HG03571 (cell line): ENCODE data around the gene MAGEF1.

Experiments used
- ATAC-seq: cut with Tn5 transposase; IDR thresholded peaks from one replicate; pipeline ENCODE4 v1.9.1; 2021; ENCODE audit not compliant: unreplicated experiment

Gene MAGEF1, protein sequence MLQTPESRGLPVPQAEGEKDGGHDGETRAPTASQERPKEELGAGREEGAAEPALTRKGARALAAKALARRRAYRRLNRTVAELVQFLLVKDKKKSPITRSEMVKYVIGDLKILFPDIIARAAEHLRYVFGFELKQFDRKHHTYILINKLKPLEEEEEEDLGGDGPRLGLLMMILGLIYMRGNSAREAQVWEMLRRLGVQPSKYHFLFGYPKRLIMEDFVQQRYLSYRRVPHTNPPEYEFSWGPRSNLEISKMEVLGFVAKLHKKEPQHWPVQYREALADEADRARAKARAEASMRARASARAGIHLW

GRCh38 chr3:184711493-184712247 lies at the start of gene MAGEF1:
Gene MAGEF1 (minus strand): TSS chr3:184712064. CDS start chr3:184711821, 243 bp downstream.
- peak; percentile 83 for ATAC-seq

GRCh38 chr3:184761075-184761841 lies 49.4 kb upstream of the MAGEF1 start:
- no peak for ATAC-seq

GRCh38 chr3:184760337-184761074 lies 48.6 kb upstream of the MAGEF1 start:
- ATAC-seq, result no peak

- no peak for ATAC-seq
Observed at GRCh38 chr3:184759666-184760200, 47.9 kb upstream of the MAGEF1 start.

GRCh38 chr3:184758056-184758455 lies 46.2 kb upstream of the MAGEF1 start:
- no peak for ATAC-seq

GRCh38 chr3:184757022-184757651 lies 45.3 kb upstream of the MAGEF1 start:
- no peak for ATAC-seq

DNA sequence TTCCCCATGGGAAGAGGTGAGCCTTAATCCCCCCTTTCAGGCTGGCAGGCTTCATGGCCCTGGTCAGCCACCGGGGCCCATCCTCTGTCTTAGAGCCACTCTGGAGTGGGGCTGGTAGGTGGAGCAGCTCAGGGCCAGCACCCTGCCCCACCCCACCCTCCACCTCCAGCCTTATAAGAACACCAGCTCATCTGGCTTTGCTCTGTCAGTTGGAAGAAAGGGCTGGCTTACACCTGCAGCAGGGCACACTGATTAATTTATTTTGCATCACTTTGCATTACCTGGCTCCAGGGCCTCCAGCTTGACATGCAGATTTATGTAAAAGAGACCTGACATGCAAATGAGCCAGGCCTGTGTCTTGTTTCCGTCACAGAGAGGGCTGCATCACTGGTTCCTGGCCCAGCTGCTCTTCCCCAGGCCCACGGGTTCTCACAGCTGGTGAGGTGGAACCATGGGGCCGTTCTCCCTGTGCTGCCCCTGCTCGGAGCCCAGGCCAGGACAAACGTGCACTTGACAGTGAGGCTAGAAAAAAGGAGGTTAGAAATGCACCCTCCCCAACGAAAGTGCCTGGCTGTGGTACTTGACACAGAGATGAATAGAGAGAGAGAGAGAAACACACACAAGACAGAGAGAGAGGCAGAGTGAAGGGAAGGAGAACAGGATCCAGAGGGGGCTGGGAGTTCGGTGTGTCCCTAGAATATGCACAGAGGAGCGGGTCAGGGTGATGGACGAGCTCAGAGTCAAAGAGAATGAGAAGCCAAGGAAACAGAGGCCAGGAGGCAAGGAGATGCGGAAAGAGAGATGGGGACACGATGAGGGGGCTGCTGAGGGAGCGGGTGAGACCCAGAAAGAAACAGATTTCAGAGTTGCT lies 44.5 kb upstream of the MAGEF1 start:
- ATAC-seq, result no peak

GRCh38 chr3:184755315-184755731 lies 43.5 kb upstream of the MAGEF1 start:
- no peak for ATAC-seq

DNA sequence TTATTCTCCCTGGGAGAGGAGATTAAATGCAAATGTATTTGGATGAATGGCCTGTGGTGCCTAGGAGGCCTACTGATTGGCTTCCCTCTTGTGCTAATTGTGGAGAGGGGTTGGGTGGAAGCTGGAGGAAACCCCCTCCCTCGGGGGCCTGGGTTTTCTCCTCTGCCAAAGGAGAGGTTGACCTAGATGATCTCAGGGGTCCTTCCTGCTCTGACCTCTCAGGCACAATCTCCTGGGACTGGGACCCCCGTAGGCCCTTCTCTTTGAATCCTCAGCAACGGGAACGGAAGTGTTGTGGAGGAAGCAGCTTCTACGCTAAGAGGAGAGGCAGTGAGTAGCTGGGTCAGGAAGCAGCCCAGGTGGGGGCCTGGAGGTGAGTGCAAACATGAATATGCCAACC lies 40.5 kb upstream of the MAGEF1 start:
- no peak for ATAC-seq

DNA sequence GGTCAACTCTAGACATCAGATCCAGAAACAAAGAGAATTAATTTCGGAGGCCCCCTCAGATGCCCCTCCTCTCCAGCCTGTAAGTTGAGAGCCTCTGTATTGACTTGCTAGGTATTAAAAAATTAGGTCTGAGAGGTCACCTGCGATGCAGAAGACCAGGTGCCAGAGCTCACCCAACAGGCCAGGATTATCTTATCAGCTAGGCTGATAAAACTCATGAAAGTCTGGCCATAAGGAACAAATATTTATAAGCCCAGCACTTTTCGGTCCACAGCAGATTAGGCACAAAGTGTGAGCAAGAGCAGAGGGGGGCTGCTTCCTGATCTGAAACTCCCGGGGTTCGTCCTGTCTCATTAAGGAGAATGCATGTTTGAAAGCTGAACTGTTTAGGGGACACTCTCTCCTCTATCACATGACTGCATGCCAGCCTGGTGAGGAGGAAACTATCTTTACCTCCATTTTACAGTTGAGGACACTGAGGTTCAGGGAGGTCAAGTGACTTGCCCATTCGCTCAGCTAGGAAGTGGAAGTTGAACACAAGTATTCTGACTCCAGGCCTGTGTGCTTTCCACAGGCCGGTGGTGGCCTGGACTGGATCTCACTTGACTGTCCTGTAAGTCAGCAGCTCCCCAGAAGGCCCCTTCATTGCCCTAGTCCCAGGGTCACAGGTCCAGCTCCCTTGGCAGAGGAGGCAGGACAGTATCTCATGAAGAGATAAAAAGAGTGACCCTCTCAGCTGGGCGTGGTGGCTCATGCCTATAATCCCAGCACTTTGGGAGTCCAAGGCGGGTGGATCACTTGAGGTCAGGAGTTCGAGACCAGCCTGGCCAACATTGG lies 39.6 kb upstream of the MAGEF1 start:
- ATAC-seq, result no peak

DNA sequence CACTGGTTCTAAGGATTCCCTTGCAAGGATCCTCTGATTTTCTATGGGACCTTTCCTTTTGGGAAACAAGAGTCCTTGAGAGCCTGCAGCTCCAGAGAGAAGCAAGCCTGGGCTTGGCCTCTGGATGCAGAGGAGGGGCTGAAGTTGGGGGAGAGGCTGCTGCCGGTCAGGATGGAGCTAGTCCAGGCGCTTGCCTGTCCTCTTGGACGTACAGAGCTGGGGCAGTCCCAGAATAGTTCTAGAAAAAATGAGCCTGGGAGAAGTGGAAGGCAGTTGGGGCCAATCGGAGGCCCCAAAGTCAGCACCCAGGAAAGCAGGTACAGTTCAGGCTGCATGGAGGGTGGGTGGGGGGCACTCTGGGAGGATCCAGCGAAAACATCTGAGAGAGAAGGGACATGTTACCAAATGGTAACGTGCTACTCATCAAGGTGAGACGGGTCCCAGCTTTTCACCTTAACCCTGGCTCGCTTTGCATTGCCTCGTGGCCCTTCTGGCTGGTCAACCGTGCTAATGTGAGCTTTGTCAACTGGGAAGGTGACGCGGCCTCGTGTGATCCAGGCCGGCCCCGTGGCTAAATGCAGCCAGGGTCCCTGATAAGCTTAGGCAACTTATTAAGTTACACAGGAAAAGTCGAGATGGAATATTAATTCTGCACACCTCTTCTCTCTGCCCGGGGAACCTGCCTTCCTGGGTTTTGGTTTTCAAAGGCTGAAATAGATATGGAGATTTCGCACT lies 38.7 kb upstream of the MAGEF1 start:
- no peak for ATAC-seq

DNA sequence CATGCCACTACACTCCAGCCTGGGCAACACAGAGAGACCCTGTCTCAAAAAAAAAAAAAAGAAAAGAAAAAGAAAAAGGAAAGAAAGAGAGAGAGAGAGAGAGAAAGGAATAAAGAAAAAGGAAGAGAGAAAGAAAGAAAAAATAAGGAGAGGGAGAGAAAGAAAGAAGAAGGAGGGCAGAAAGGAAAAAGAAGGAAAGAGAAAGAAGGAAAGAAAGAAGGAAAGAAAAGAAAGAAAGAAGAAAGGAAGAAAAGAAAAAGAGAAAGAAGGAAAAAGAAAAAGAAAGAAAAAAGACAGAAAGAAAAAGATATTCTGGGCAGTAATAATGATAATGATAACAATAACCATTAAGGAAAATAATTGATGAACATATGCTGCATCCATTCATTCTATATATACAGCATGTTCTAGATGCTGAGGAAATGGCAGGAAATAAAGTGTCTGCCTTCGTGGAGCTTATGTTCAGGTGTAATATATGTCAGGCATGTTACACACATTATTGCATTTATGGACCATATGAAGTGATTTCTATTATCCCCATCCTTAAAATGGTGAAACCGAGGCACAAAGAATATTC lies 37.4 kb upstream of the MAGEF1 start:
- no peak for ATAC-seq

DNA sequence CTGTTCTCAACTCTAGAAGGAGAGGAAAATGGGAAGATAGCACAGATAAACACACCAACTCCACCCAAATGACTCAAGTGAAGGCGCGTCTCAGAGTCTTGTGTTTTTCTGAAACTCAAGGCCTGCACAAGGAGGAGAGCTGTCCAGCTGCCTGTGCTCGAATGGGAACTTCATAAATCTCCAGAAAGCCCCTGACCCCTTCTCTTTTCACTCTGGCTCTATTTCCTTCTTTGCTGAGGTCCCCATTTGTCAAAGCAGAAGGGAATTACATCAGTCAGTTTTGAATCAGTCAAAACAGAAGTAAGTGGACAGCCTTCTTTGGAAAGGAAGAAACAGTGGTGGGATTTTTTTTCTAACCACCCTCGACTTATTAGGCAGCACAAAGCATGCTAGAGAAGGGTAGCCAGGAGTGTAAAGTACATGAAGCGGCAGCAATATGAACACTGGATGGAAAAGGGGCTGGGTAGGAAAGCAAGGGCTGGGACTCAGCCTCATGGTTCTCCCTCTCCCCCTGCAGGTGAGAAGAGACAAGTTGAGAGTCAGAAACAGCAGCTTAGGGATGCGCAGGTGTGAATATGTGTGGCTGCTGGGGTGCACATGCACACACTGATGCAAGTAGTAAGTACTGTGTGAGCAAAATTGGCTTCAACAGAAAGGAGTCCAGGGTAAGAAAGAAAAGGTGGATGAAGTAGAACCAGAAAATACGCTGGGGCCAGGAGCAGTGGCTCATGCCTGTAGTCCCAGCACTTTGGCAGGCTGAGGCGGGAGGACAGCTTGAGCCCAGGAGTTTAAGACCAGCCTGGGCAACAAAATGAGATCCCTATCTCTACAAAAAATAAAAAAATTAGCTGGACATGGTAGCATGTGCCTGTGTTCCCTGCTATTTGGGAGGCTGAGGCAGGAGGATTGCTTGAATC lies 36.6 kb upstream of the MAGEF1 start:
- no peak for ATAC-seq

GRCh38 chr3:184746131-184747120 lies 34.6 kb upstream of the MAGEF1 start:
- ATAC-seq, result no peak

DNA sequence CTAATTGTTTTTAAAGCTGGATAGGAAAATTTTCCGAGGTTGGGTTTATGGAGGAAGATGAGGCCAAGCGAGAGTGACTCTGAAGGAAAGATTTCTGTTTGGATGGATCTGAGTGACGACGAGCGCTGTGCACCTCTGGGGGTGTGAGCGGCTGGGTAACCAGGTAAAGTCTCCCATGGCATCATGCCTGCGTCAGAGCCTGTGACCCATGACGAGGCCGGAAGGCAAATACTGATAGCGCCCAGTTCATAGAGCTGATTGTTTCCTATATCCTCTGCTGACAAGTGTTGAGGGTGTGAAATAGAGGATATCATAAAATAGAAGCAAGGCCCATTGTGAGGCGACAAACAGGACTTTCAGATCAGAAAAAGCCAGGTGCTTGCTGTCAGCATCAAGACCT lies 33.7 kb upstream of the MAGEF1 start:
- ATAC-seq, result no peak
